Heart left ventricle (tissue), 16 donors: ENCODE data around the gene P2RX3. TPM values are rescaled to one million over a fixed set of nuclear protein-coding genes. Genes with fewer than 3 reads are reported as not detected.
A peak's percentile ranks its signal among the peaks of the same experiment; 100 is the strongest.

Experiments
- ATAC-seq, 4 donors: fragments of 200-7000 bp; cut with Tn5 transposase; one replicate each; pipeline ENCODE4 v1.9.1; 2020 to 2022; ENCODE audit warnings: moderate library complexity in 4 of 4, mild to moderate bottlenecking in 3 of 4, moderate number of reproducible peaks in 1 of 4
- DNase-seq, 5 donors: peaks; one replicate each; pipeline ENCODE4 v3.0.0-alpha.2; 2020
- H3K27ac ChIP-seq, 12 donors: fragments of 200-600 bp; sonication (generic) in 4 of 12; one replicate each; pipeline versions ENCODE4 v1.5.0 to v1.8.0; 2016 to 2022; ENCODE audit warnings: mild to moderate bottlenecking in 2 of 12
- H3K27me3 ChIP-seq, 9 donors: fragments of 200-600 bp; sonication (generic) in 2 of 9; one replicate each; pipeline versions ENCODE4 v1.5.1 to v1.8.0; 2016 to 2022; ENCODE audit warnings: mild to moderate bottlenecking in 3 of 9
- H3K36me3 ChIP-seq, 9 donors: fragments of 200-600 bp; sonication (generic) in 2 of 9; one replicate each; pipeline versions ENCODE4 v1.5.0 to v1.8.0; 2018 to 2022; ENCODE audit warnings: mild to moderate bottlenecking in 2 of 9
- H3K4me1 ChIP-seq, 12 donors: fragments of 200-600 bp; sonication (generic) in 4 of 12; one replicate each; pipeline versions ENCODE4 v1.5.0 to v1.8.0; 2016 to 2022; ENCODE audit warnings: mild to moderate bottlenecking in 3 of 12
- H3K4me3 ChIP-seq, 12 donors: fragments of 200-600 bp; sonication (generic) in 4 of 12; one replicate each; pipeline versions ENCODE4 v1.5.0 to v1.8.0; 2017 to 2022; ENCODE audit warnings: mild to moderate bottlenecking in 9 of 12, moderate library complexity in 4 of 12
- H3K9me3 ChIP-seq, 12 donors: fragments of 200-600 bp; sonication (generic) in 4 of 12; one replicate each; pipeline versions ENCODE4 v1.5.0 to v1.8.0; 2016 to 2022; ENCODE audit warnings: mild to moderate bottlenecking in 1 of 12
- CTCF ChIP-seq, 12 donors: fragments of 200-600 bp; sonication (generic) in 4 of 12; IDR thresholded peaks; one replicate each; pipeline versions ENCODE4 v1.5.0 to v1.8.0; 2018 to 2022; ENCODE audit warnings: antibody characterized with exemption in 12 of 12, mild to moderate bottlenecking in 5 of 12
- POLR2A ChIP-seq, 2 donors: fragments of 450-650 bp; IDR thresholded peaks; one replicate each; pipeline ENCODE4 v1.6.1; 2017; ENCODE audit warnings: antibody characterized with exemption in 2 of 2, mild to moderate bottlenecking in 2 of 2, moderate library complexity in 2 of 2
- WGBS, 4 donors: extraction: QIAGEN DNeasy Blood & Tissue Kit in 2 of 4; methylation state at CpG; one replicate each; pipeline versions ENCODE4 v1.1.5 to v1.1.7; 2013 to 2018; 5-methylcytosine and 5-hydroxymethylcytosine counted together
- intact Hi-C, 10 donors: fragments of 100-400 bp; cut with DNase I; formaldehyde crosslinking; loops; one replicate each; pipeline versions ENCODE4 v1.11.1 to v1.14.2; 2022
- polyA plus RNA-seq, 2 donors: library from polyadenylated mRNA; stranded (reverse); fragments of 200-250 nt; gene quantifications; one replicate each; pipeline ENCODE4 v1.2.3, GENCODE V29; 2013
- total RNA-seq, 9 donors: library from RNA; depleted of rRNA in 2 of 9; stranded (reverse); fragments of >200 nt in 2 of 9; fragmentation: NEBNext Ultra II Directional in 3 of 9; extraction: Animal tissue kit (Norgen Biotek cat#: 25700) in 3 of 9; gene quantifications; one replicate each; pipeline versions ENCODE4 v1.1.0 to v1.2.4, GENCODE V29; 2016 to 2023
- donor health status: ischemic (EF 13 %, LVEDD 7.1; RV severe dilation, severe dysfunction).
- donor health status: healthy with polysubstance abuse.
- donor health status: DM: no; HTN: yes; CAD: no.
- donor health status: DM: no; HTN: no; CAD: no.
- donor health status: ischemic (EF 25% LVEDD 6.9; RV normal size, moderate dysfunction).
- donor health status: ischemic (EF 25% LVEDD 5.7; RV mildly dilated, moderate dysfunction).
- donor health status: healthy.
- donor health status: DM: yes; HTN: yes; CAD: no.
- donor health status: ischemic (EF 35%, LVEDD 5.7; RV mildly dilated, moderate dysfunction).
- donor health status: nonischemic (EF 11% LVEDD 7.7; RV severe dilation, severe dysfunction).
- donor health status: DM: yes; HTN: yes; CAD: no.
- donor health status: PGD.
- donor health status: ischemic (EF 29% LVEDD 5.4; RV normal size, mild dysfunction).
- donor health status: nonischemic (EF 23%, LVEDD 6.1; RV moderate dilation, normal function).

Gene P2RX3
- total and polyA plus RNA-seq, 11 donors: 0.35 to 7.1 (median 1.3) TPM

GRCh38 chr11:57325735-57326048, 12.5 kb upstream of the P2RX3 start:
- intact Hi-C loops: loop anchor here in 2 of 10 donors (5.0 to 10.0 kb wide), 2 partner anchors 48 to 1249 kb away; partner anchors contain the start of genes LPXN (in 1 of the 2) and ZFP91 (in 1 of the 2)
- Histone ChIP-seq H3K4me1 (peaks cover 4 to 49% (median 32%) of the 10 kb centered on the region in 12 donors), H3K9me3 (no peaks in the 10 kb centered on the region), H3K36me3 (peaks cover 0 to 56% (median 43%) of the 10 kb centered on the region in 9 donors), H3K27ac (peak overlapping the region; percentile 88 to 98 (median 94)), H3K4me3 (peak overlapping the region in 11 of 12 donors; percentile 67 to 89 (median 77)), H3K27me3 (no peaks in the 10 kb centered on the region)
- no peak for TF ChIP-seq CTCF (IDR thresholded peaks at IDR 0.05)
- TF ChIP-seq POLR2A (IDR thresholded peaks at IDR 0.05): no peak
- DNase-seq (peak in 4 of 5 donors; percentile 56 to 81 (median 61)), ATAC-seq (peak; percentile 24 to 49 (median 26))
- 12 to 25% (median 21%) methylated on average over 6 of the region's 6 CpGs for WGBS, 4 donors

GRCh38 chr11:57327721-57328120, 10.4 kb upstream of the P2RX3 start:
- DNase-seq (no peak), ATAC-seq (no peak)
- 93 to 98% (median 95%) methylated on average over 5 of the region's 5 CpGs for WGBS, 4 donors
- H3K4me1 ChIP-seq: peaks cover 4 to 32% (median 20%) of the 10 kb centered on the region in 12 donors
- H3K27ac ChIP-seq: peak overlapping the region in 3 of 12 donors; percentile 2 to 98 (median 18)
- H3K9me3 ChIP-seq: no peaks in the 10 kb centered on the region
- intact Hi-C loops: loop anchor here in 2 of 10 donors (5.0 to 10.0 kb wide), 2 partner anchors 50 to 1247 kb away; partner anchors contain the start of genes LPXN (in 1 of the 2) and ZFP91 (in 1 of the 2)
- H3K36me3 ChIP-seq: peaks cover 0 to 67% (median 63%) of the 10 kb centered on the region in 9 donors
- H3K4me3 ChIP-seq: no peak overlapping the region
- H3K27me3 ChIP-seq: no peaks in the 10 kb centered on the region
- TF ChIP-seq CTCF (IDR thresholded peaks at IDR 0.05) (no peak), POLR2A (IDR thresholded peaks at IDR 0.05) (no peak)

GRCh38 chr11:57330029-57330428, 8.1 kb upstream of the P2RX3 start:
- H3K9me3 ChIP-seq: no peaks in the 10 kb centered on the region
- TF ChIP-seq POLR2A (IDR thresholded peaks at IDR 0.05) (no peak), CTCF (IDR thresholded peaks at IDR 0.05) (no peak)
- peaks cover 0 to 82% (median 76%) of the 10 kb centered on the region in 9 donors for H3K36me3 ChIP-seq
- peaks cover 2 to 35% (median 23%) of the 10 kb centered on the region in 12 donors for H3K4me1 ChIP-seq
- H3K4me3 ChIP-seq: no peak overlapping the region
- DNase-seq (no peak), ATAC-seq (no peak)
- intact Hi-C loops: no loop called here
- 93 to 97% (median 96%) methylated on average over 9 of the region's 9 CpGs for WGBS, 4 donors
- H3K27ac ChIP-seq: no peak overlapping the region
- no peaks in the 10 kb centered on the region for H3K27me3 ChIP-seq

- no peak overlapping the region for H3K27ac ChIP-seq
- intact Hi-C loops: no loop called here
- WGBS, 4 donors: 92 to 97% (median 94%) methylated on average over 14 of the region's 14 CpGs
Measured at GRCh38 chr11:57331720-57332119, 6.4 kb upstream of the P2RX3 start.

More at GRCh38 chr11:57331720-57332119, 6.4 kb upstream of the P2RX3 start:
- Histone ChIP-seq H3K27me3 (no peaks in the 10 kb centered on the region), H3K4me3 (no peak overlapping the region), H3K9me3 (no peaks in the 10 kb centered on the region), H3K4me1 (peaks cover 0 to 30% (median 18%) of the 10 kb centered on the region in 12 donors), H3K36me3 (peaks cover 0 to 77% (median 73%) of the 10 kb centered on the region in 9 donors)
- ATAC-seq: no peak
- TF ChIP-seq CTCF (IDR thresholded peaks at IDR 0.05) (no peak), POLR2A (IDR thresholded peaks at IDR 0.05) (no peak)
- peak in 1 of 5 donors; percentile 31 for DNase-seq
